Ascending aorta (tissue), 2 donors: ENCODE data around the gene OR11G2. TPM values are rescaled to one million over a fixed set of nuclear protein-coding genes. Genes with fewer than 3 reads are reported as not detected.
"Not testable (repeated sequence)": the region's sequence is repeated elsewhere in the genome, so short reads cannot be mapped to it uniquely, and the experiment has no call there.

ENCODE experiments used
- DNase-seq, 2 donors: peaks; one replicate each; pipeline ENCODE4 v3.0.0-alpha.2; 2019; ENCODE audit warnings: low spot score in 2 of 2
- H3K27ac ChIP-seq, 2 donors: fragments of 200-600 bp; sonication (generic); one replicate each; pipeline ENCODE4 v1.5.1; 2016 to 2017; ENCODE audit warnings: mild to moderate bottlenecking in 1 of 2
- H3K27me3 ChIP-seq: fragments of 200-600 bp; sonication (generic); one replicate; pipeline ENCODE4 v1.5.1; 2017
- H3K36me3 ChIP-seq, 2 donors: fragments of 200-600 bp; sonication (generic); one replicate each; pipeline ENCODE4 v1.5.1; 2016
- H3K4me1 ChIP-seq, 2 donors: fragments of 200-600 bp; sonication (generic); one replicate each; pipeline ENCODE4 v1.5.1; 2016 to 2017; ENCODE audit warnings: mild to moderate bottlenecking in 1 of 2
- H3K4me3 ChIP-seq, 2 donors: fragments of 200-600 bp; sonication (generic); one replicate each; pipeline ENCODE4 v1.5.1; 2016 to 2017; ENCODE audit warnings: mild to moderate bottlenecking in 1 of 2
- H3K9me3 ChIP-seq, 2 donors: fragments of 200-600 bp; sonication (generic); one replicate each; pipeline ENCODE4 v1.5.1; 2016
- intact Hi-C: fragments of 100-400 bp; cut with DNase I; formaldehyde crosslinking; loops from one replicate; pipeline ENCODE4 v1.15.1; 2023
- total RNA-seq: library from RNA; depleted of rRNA; stranded (reverse); fragments of >200 nt; gene quantifications from one replicate; pipeline ENCODE4 v1.1.0, GENCODE V29; 2016
- TF ChIP-seq, protein P1 (sequence below), 3 experiments: fragments of 200-600 bp in 2 of 3; fragments of 450-650 bp in 1 of 3; sonication (generic) in 2 of 3; IDR thresholded peaks; one replicate each; pipeline ENCODE4 v1.5.1; 2016 to 2019; ENCODE audit warnings: antibody characterized with exemption in 3 of 3, mild to moderate bottlenecking in 1 of 3, moderate library complexity in 1 of 3

Gene OR11G2, protein sequence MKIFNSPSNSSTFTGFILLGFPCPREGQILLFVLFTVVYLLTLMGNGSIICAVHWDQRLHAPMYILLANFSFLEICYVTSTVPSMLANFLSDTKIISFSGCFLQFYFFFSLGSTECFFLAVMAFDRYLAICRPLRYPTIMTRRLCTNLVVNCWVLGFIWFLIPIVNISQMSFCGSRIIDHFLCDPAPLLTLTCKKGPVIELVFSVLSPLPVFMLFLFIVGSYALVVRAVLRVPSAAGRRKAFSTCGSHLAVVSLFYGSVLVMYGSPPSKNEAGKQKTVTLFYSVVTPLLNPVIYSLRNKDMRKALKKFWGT
- not detected for total RNA-seq

DNA sequence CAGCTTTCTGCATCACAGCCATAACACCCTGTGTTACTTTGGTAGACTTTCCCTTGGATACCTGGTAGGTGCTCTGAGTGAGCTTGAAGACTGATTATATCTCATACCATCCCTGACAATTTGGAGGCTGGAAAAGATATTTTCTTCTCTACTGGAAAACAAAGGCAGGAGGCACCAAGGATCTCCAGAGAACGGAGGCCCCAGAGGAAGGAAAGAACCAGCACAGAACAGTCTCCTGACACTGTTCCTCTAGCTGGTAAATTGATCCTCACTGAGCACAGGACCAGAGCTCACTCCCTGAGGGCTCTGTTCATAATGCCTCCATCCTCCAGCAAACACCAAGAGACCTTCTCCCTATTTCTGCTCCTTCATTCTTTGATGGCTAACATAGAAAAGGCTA lies at the start of gene OR11G2:
TSS of gene OR11G2 (plus strand) at position 301 of the 400 bp plus-strand sequence. CDS start 6,542 bp downstream, outside the sequence.
- Histone ChIP-seq H3K4me3 (no peak within 1 kb of the TSS), H3K27me3 (no peaks in the 10 kb centered on the region), H3K36me3 (no peaks in the 10 kb centered on the region), H3K4me1 (no peaks in the 10 kb centered on the region), H3K27ac (no peak within 1 kb of the TSS), H3K9me3 (no peaks in the 10 kb centered on the region)
- TF ChIP-seq, protein P1, sequence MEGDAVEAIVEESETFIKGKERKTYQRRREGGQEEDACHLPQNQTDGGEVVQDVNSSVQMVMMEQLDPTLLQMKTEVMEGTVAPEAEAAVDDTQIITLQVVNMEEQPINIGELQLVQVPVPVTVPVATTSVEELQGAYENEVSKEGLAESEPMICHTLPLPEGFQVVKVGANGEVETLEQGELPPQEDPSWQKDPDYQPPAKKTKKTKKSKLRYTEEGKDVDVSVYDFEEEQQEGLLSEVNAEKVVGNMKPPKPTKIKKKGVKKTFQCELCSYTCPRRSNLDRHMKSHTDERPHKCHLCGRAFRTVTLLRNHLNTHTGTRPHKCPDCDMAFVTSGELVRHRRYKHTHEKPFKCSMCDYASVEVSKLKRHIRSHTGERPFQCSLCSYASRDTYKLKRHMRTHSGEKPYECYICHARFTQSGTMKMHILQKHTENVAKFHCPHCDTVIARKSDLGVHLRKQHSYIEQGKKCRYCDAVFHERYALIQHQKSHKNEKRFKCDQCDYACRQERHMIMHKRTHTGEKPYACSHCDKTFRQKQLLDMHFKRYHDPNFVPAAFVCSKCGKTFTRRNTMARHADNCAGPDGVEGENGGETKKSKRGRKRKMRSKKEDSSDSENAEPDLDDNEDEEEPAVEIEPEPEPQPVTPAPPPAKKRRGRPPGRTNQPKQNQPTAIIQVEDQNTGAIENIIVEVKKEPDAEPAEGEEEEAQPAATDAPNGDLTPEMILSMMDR (IDR thresholded peaks at IDR 0.05), result no peak
- no peak for DNase-seq
- intact Hi-C loops, result no loop called here

DNA sequence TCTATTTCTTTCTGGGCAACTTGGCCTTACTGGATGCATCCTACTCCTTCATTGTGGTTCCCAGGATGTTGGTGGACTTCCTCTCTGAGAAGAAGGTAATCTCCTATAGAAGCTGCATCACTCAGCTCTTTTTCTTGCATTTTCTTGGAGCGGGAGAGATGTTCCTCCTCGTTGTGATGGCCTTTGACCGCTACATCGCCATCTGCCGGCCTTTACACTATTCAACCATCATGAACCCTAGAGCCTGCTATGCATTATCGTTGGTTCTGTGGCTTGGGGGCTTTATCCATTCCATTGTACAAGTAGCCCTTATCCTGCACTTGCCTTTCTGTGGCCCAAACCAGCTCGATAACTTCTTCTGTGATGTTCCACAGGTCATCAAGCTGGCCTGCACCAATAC lies 46.8 kb upstream of the OR11G2 start:
- Histone ChIP-seq H3K27ac (no peak overlapping the region), H3K4me3 (no peak overlapping the region), H3K4me1 (no peaks in the 10 kb centered on the region), H3K27me3 (no peaks in the 10 kb centered on the region), H3K36me3 (no peaks in the 10 kb centered on the region), H3K9me3 (no peaks in the 10 kb centered on the region)
- TF ChIP-seq, protein P1 (IDR thresholded peaks at IDR 0.05), result no peak
- intact Hi-C loops, result no loop called here
- DNase-seq, result no peak

DNA sequence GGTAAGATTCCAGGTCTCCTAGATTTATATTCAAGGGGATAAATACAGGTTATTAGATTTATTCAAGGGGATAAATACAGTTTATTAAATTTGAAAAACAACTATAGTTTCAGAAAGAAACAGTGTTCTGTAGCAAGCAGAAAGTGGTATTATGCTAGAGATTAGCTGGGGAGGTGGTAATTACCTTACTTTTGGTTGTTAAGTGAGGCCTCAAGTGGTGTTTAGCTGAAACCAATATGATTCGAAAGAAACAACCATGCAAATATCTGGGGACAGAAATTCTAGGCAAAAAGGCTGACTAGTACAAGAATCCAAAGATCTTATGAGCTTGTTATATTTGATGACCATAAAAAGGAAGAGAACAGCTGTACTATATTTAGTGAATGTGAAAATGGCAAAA lies 45.9 kb upstream of the OR11G2 start:
- Histone ChIP-seq H3K27me3 (no peaks in the 10 kb centered on the region), H3K4me1 (no peaks in the 10 kb centered on the region), H3K4me3 (no peak overlapping the region), H3K36me3 (no peaks in the 10 kb centered on the region), H3K27ac (no peak overlapping the region), H3K9me3 (no peaks in the 10 kb centered on the region)
- TF ChIP-seq, protein P1 (IDR thresholded peaks at IDR 0.05), result no peak
- no peak for DNase-seq
- intact Hi-C loops, result no loop called here

DNA sequence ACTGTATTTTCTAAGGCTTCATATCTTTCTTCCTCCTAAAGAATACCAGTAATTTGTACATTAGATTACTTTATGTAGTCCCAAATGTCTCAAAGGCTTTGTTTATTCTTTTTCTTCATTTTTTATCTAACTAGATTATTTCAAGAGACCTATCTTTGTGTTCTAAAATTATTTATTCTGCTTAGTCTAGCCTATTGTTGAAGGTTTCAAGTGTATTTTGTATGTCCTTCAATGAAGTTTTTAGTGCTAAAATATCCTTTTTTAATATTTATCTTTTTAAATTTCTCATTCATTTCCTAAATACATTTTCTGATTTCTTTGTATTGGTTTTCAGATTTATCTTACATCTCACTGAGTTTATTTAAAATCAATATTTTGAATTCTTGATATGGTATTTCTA lies 26.2 kb upstream of the OR11G2 start:
- H3K27me3 ChIP-seq, result no peaks in the 10 kb centered on the region
- TF ChIP-seq, protein P1 (IDR thresholded peaks at IDR 0.05), result no peak
- no peaks in the 10 kb centered on the region for H3K36me3 ChIP-seq
- no peak for DNase-seq
- intact Hi-C loops, result no loop called here
- H3K4me1 ChIP-seq, result no peaks in the 10 kb centered on the region
- H3K4me3 ChIP-seq, result no peak overlapping the region
- H3K9me3 ChIP-seq, result peaks cover 0 to 14% of the 10 kb centered on the region in 2 donors
- no peak overlapping the region for H3K27ac ChIP-seq

DNA sequence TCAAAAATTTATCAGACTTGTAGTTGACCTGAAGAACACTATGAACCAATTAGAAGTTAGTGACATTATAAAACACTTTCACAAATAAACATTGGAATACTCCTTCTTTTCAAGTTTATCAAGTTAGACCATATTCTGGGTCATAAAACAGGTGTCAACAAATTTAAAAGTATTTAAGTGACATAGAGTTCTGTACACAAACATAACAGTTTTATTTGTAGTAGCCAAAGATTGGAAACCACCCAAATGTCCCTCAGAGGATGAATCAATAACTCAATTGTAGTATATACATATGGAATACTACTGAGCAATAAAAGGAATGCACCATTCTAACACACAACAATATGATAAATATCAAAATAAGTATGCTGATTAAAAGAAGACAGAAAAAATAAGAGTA lies 23.6 kb upstream of the OR11G2 start:
- intact Hi-C loops, result no loop called here
- TF ChIP-seq, protein P1 (IDR thresholded peaks at IDR 0.05), result no peak
- DNase-seq, result no peak
- Histone ChIP-seq H3K4me3 (no peak overlapping the region), H3K4me1 (no peaks in the 10 kb centered on the region), H3K36me3 (no peaks in the 10 kb centered on the region), H3K27me3 (no peaks in the 10 kb centered on the region), H3K27ac (no peak overlapping the region), H3K9me3 (peaks cover 0 to 14% of the 10 kb centered on the region in 2 donors)

DNA sequence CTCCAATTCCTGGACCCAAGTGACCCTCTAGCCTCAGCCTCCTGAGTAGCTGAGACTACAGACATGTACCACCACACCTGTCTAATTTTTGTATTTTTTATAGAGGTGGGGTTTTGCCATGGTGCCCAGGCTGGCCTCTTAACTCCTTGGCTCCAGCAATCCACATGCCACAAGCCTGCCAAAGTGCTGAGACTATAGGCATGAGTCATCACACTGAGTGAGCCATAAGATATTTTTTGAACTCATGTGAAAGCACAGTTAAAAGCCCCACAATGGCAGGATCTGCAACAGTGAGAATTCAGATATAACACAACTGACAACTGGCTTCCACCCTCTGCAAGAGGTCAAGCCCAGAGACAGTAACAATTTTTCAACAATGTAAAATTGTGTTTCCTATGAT lies 20.8 kb upstream of the OR11G2 start:
- intact Hi-C loops, H3K4me3 ChIP-seq, H3K9me3 ChIP-seq, H3K27ac ChIP-seq, DNase-seq, H3K27me3 ChIP-seq, H3K4me1 ChIP-seq, H3K36me3 ChIP-seq: not testable (repeated sequence)

DNA sequence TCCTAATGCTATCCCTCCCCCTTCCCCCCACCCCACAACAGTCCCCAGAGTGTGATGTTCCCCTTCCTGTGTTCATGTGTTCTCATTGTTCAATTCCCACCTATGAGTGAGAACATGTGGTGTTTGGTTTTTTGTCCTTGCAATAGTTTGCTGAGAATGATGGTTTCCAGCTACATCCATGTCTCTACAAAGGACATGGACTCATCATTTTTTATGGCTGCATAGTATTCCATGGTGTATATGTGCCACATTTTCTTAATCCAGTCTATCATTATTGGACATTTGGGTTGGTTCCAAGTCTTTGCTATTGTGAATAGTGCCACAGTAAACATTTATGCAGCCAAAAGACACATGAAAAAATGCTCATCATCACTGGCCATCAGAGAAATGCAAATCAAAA lies 16.5 kb upstream of the OR11G2 start:
- H3K27ac ChIP-seq, H3K36me3 ChIP-seq, H3K4me3 ChIP-seq, H3K4me1 ChIP-seq, intact Hi-C loops, H3K9me3 ChIP-seq, DNase-seq, H3K27me3 ChIP-seq: not testable (repeated sequence)
